ENCODE measurements around the gene SLC35F2. TPM values are rescaled to one million over a fixed set of nuclear protein-coding genes. Genes with fewer than 3 reads are reported as not detected.
A peak's percentile ranks its signal among the peaks of the same experiment; 100 is the strongest.

The SLC35F2 gene
- total and polyA plus RNA-seq, 2 of the 8 experiments (the other 6 are each of a cell fraction or from before 2014, with no cell fraction given) = 15.1 to 29.7 TPM

GRCh38 chr11:107856981-107857517 lies 1.5 kb downstream of the SLC35F2 start:
- Histone ChIP-seq H3K9ac (replicated peaks in 1 of 4; ENCODE audit: extremely low read depth in 1 of 4, low read depth in 3 of 4, low read length in 3 of 4) (no peak overlapping the region; a peak in 1 of 7 replicates), H2BK20ac (ENCODE audit: low read length) (no peak overlapping the region), H4K5ac (ENCODE audit: insufficient read length, low read depth, low read length) (no peak overlapping the region), H3K23me2 (ENCODE audit: low read depth, low read length) (peaks cover 18% of the 10 kb centered on the region), H3K79me1 (ENCODE audit: low read depth, low read length) (peaks cover 8% of the 10 kb centered on the region; the same call in 1 of the 2 replicates), H2BK15ac (ENCODE audit: low read length) (no peak overlapping the region), H3K79me2 (ENCODE audit: control insufficient read depth in 1 of 2, insufficient read depth in 2 of 2, low read length in 2 of 2) (peaks cover 3 to 35% of the 10 kb centered on the region in 2 experiments; a peak in 2 of 4 replicates), H3K27me3 (replicated peaks in 1 of 4; ENCODE audit: control insufficient read depth in 3 of 4, extremely low read depth in 1 of 4, insufficient read depth in 3 of 4, low read length in 3 of 4) (peaks cover 0 to 9% (median 5%) of the 10 kb centered on the region in 4 experiments; a peak in 4 of 7 replicates), H3K4me2 (ENCODE audit: insufficient read depth in 1 of 2, low read depth in 2 of 2, low read length in 2 of 2) (peak overlapping the region; percentile 89 to 93), H4K8ac (ENCODE audit: extremely low read depth, insufficient read depth, low read length) (no peak overlapping the region), H3K56ac (replicated peaks; ENCODE audit: insufficient read length, low read depth, low read length) (no peak overlapping the region), H3K23ac (ENCODE audit: insufficient read length) (no peak overlapping the region), H2AFZ (ENCODE audit: low read length) (no peak overlapping the region), H3K36me3 (ENCODE audit: control insufficient read depth in 2 of 4, insufficient read depth in 4 of 4, low read length in 3 of 4) (no peaks in the 10 kb centered on the region), H3K4me1 (replicated peaks in 1 of 4; ENCODE audit: control insufficient read depth in 3 of 4, insufficient read depth in 4 of 4, low read length in 3 of 4) (peaks cover 2 to 6% (median 5%) of the 10 kb centered on the region in 4 experiments; a peak in 4 of 7 replicates), H3K4me3 (ENCODE audit: extremely low read depth in 1 of 4, insufficient read depth in 2 of 4, low read depth in 3 of 4, low read length in 4 of 4) (peak overlapping the region in 3 of 4 experiments; percentile 80 to 85 (median 85); a peak in 3 of 8 replicates), H2BK12ac (ENCODE audit: low read depth, low read length) (peak overlapping the region; percentile 84), H2BK5ac (ENCODE audit: low read depth, low read length) (no peak overlapping the region), H2AK5ac (ENCODE audit: low read depth, low read length) (peak overlapping the region; percentile 88), H2BK120ac (replicated peaks; ENCODE audit: low read depth, low read length) (no peak overlapping the region), H3K27ac (ENCODE audit: low read depth, low read length) (no peak overlapping the region), H3K4ac (replicated peaks; ENCODE audit: insufficient read length, low read depth, low read length) (no peak overlapping the region), H4K91ac (replicated peaks; ENCODE audit: insufficient read length, low read length) (no peak overlapping the region), H4K20me1 (replicated peaks in 1 of 2; ENCODE audit: control insufficient read depth in 1 of 2, insufficient read depth in 2 of 2, low read length in 2 of 2) (no peaks in the 10 kb centered on the region), H3K18ac (ENCODE audit: extremely low read depth, low read length) (no peak overlapping the region), H3K14ac (ENCODE audit: insufficient read length) (no peak overlapping the region), H3K9me3 (ENCODE audit: insufficient read depth in 2 of 2, low read depth in 1 of 2, low read length in 1 of 2) (no peaks in the 10 kb centered on the region)
- TF ChIP-seq YY1 (IDR thresholded peaks at IDR 0.05; ENCODE audit: low read depth, low read length) (no peak), GTF2F1 (IDR thresholded peaks at IDR 0.05; ENCODE audit: borderline replicate concordance, low read depth, low read length) (no peak), CTCF (IDR thresholded peaks at IDR 0.05; ENCODE audit: control extremely low read depth in 1 of 3, insufficient read depth in 1 of 3, low read depth in 1 of 3, low read length in 3 of 3) (no peak), EGR1 (IDR thresholded peaks at IDR 0.05; ENCODE audit: borderline replicate concordance, low read depth, low read length) (no peak), JUN (IDR thresholded peaks at IDR 0.05; ENCODE audit: low read depth, low read length) (no peak), RAD21 (IDR thresholded peaks at IDR 0.05 in 1 of 2, conservative IDR thresholded peaks at IDR 0.05 in 1 of 2; ENCODE audit: low read depth in 2 of 2, low read length in 2 of 2) (no peak), POLR2AphosphoS5 (IDR thresholded peaks at IDR 0.05; ENCODE audit: low read depth, low read length) (no peak)
- ChIA-PET CTCF (ENCODE audit: partially characterized antibody) (no interaction called here), POLR2A (ENCODE audit: partially characterized antibody) (no interaction called here)
- WGBS, 2 experiments (ENCODE audit: extremely low coverage in 1 of 2, insufficient coverage in 1 of 2, insufficient read length in 1 of 2, insufficient replicate concordance in 2 of 2, low coverage in 1 of 2, low lambda C conversion rate in 2 of 2, missing lambda C conversion rate in 1 of 2) = no CpG with 5 or more reads among the region's 7 CpGs
- FAIRE-seq (no peak), DNase-seq (ENCODE audit: low read depth in 1 of 2, low spot score in 2 of 2) (no peak)

Data from H1 (cell line).